C4-2B (cell line): ENCODE results near the gene FAM174C.

ENCODE experiments used
- H3K27ac ChIP-seq: fragments of 450-650 bp; 2 replicates; pipeline ENCODE4 v1.5.1; 2017
- ZFX ChIP-seq: fragments of 450-650 bp; IDR thresholded peaks from 2 replicates; pipeline ENCODE4 v1.6.1; 2017
- TF ChIP-seq, protein P1 (sequence below): fragments of 450-650 bp; conservative IDR thresholded peaks from 2 replicates; pipeline ENCODE4 v1.5.1; 2017; ENCODE audit warnings: mild to moderate bottlenecking

Gene FAM174C

DNA sequence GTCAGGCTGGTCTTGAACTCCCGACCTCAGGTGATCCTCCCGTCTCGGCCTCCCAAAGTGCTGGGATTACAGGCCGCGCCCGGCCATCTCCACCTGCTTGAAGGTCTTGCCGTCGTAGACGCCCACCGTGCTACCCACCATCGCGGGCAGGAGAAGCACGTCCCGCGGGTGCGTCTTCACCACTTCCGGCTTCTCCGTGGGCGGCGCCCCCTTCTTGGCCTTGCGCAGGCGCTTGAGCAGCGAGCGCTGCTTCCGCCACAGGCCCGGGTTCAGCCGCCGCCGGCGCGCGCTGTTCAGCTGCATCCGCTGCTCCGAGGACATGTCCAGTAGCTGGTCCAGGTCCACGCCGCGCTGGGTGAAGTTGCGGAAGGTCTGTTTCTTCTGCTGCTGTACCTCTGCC is 32.0 kb downstream of the FAM174C start:
- TF ChIP-seq, protein P1, sequence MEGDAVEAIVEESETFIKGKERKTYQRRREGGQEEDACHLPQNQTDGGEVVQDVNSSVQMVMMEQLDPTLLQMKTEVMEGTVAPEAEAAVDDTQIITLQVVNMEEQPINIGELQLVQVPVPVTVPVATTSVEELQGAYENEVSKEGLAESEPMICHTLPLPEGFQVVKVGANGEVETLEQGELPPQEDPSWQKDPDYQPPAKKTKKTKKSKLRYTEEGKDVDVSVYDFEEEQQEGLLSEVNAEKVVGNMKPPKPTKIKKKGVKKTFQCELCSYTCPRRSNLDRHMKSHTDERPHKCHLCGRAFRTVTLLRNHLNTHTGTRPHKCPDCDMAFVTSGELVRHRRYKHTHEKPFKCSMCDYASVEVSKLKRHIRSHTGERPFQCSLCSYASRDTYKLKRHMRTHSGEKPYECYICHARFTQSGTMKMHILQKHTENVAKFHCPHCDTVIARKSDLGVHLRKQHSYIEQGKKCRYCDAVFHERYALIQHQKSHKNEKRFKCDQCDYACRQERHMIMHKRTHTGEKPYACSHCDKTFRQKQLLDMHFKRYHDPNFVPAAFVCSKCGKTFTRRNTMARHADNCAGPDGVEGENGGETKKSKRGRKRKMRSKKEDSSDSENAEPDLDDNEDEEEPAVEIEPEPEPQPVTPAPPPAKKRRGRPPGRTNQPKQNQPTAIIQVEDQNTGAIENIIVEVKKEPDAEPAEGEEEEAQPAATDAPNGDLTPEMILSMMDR: no peak
- no peak for TF ChIP-seq ZFX
- no peak overlapping the region for H3K27ac ChIP-seq

DNA sequence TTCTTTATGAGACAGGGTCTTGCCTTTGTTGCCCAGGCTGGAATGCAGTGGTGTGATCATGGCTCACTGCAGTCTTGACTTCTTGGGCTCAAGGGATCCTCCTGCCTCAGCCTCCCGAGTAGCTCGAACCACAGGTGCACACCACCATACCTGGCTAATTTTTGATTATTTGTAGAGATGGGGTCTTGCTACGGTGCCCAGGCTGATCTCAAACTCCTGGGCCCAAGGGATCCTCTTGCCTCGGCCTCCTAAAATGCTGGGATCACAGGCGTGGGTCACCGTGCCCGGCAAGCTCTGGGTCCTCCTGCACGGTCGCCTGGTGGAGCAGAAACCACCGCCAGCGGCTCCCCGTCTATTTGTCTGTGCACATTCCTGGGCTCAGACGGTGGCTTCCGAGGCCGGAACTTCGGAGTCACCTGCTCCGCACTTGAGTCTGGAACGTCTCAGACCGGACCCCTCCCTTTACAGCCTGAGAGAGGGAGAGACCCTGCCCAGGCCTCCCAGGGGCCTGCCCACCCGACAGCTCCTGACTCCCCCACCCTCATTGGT is 32.5 kb downstream of the FAM174C start:
- TF ChIP-seq, protein P1: no peak
- TF ChIP-seq ZFX: no peak
- no peak overlapping the region for H3K27ac ChIP-seq

GRCh38 chr19:1308718-1309117 is 33.4 kb downstream of the FAM174C start:
- H3K27ac ChIP-seq: no peak overlapping the region
- no peak for TF ChIP-seq ZFX
- TF ChIP-seq, protein P1: no peak

- TF ChIP-seq, protein P1: no peak
- TF ChIP-seq ZFX: no peak
These were observed 34.9 kb downstream of the FAM174C start for GRCh38 chr19:1309977-1310852.

DNA sequence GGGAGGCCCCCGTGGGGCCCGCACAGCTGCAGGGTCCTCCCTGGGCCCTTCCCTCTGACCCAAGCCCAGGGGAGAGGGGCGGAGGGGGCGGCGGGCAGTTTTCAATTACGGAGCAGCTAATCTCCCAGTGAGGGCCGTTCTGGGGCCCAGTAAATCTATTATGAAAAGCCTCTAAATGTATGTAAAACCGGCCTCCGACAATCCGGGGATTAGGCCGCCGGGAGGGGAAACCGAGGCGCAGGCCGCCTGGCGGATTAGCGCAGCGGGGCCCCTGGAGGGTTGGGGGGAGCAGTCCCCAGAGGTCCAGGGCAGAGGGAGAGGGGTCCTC is 35.5 kb downstream of the FAM174C start:
- TF ChIP-seq ZFX: no peak
- TF ChIP-seq, protein P1: no peak
- no peak overlapping the region for H3K27ac ChIP-seq

More at GRCh38 chr19:1309977-1310852, 34.9 kb downstream of the FAM174C start:
- no peak overlapping the region for H3K27ac ChIP-seq

GRCh38 chr19:1311543-1312091 is 36.3 kb downstream of the FAM174C start:
- H3K27ac ChIP-seq: no peak overlapping the region
- TF ChIP-seq, protein P1: no peak
- no peak for TF ChIP-seq ZFX
